ENCODE results near the gene WIPF2. TPM values are rescaled to one million over a fixed set of nuclear protein-coding genes. Genes with fewer than 3 reads are reported as not detected.

WIPF2 gene
- total and polyA plus RNA-seq, 2 donors (not counting 3 experiments of a cell fraction or from before 2014, with no cell fraction given): 8.4 to 30.4 TPM

DNA sequence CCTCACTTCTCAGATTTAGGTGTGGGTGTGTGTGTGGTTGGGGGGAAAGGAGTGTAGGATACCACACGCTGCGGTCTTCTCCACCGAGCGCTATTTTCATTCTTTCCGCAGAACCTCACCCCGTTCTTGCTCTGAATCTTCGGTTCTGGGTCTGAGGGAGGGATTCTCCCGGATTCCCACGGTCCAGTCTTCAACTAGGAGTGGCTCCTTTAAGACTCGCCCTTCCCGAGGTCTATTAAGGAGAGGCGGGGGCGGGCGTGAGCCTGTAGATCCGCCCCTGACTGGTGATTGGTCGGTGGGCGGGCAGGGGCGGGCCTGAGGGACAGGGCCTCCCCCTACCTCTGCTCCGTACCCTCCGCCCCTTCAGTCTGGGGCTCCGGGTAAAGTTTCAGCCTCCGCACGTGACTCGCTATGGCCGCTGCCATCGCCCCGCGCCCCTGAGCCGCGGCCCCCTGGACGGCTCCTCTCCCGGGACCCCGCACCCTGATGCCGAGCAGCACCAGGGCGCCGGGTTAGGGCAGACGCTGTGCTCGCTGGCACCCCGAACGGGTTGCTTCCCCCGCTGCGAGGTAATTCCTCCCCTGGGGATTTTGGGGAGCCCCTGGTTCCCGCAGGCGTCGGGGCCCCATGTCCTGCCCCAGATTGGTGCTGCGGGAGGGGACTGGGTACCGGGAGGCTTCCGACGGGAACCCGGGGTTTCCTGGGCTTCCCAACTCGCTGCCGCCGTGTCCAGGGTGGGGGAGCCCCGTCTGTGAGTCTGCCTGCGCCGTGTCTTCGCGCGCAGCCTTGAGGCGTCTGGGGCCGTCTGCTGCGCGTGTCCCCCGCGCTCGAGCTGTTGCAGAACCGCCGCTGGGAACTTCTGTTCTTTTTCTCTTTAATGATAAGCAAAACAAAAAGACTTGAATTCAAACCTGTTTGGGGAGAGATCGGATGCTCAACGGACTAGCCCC, 99.1 kb downstream of the WIPF2 start:
- TF ChIP-seq FOS (IDR thresholded peaks at IDR 0.05; ENCODE audit: borderline replicate concordance, insufficient read depth, low read length) (no peak), GATA2 (IDR thresholded peaks at IDR 0.05; ENCODE audit: insufficient read depth, insufficient read length, low read depth, low read length) (no peak), POLR2AphosphoS5 (IDR thresholded peaks at IDR 0.05; ENCODE audit: insufficient read depth, low read depth, low read length) (peak; percentile 64), POLR2A (IDR thresholded peaks at IDR 0.05; ENCODE audit: low read depth, low read length) (peak; percentile 75), MYC (IDR thresholded peaks at IDR 0.05; ENCODE audit: low read depth, low read length) (no peak)
- TF ChIP-seq, protein P1, sequence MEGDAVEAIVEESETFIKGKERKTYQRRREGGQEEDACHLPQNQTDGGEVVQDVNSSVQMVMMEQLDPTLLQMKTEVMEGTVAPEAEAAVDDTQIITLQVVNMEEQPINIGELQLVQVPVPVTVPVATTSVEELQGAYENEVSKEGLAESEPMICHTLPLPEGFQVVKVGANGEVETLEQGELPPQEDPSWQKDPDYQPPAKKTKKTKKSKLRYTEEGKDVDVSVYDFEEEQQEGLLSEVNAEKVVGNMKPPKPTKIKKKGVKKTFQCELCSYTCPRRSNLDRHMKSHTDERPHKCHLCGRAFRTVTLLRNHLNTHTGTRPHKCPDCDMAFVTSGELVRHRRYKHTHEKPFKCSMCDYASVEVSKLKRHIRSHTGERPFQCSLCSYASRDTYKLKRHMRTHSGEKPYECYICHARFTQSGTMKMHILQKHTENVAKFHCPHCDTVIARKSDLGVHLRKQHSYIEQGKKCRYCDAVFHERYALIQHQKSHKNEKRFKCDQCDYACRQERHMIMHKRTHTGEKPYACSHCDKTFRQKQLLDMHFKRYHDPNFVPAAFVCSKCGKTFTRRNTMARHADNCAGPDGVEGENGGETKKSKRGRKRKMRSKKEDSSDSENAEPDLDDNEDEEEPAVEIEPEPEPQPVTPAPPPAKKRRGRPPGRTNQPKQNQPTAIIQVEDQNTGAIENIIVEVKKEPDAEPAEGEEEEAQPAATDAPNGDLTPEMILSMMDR (IDR thresholded peaks at IDR 0.05; ENCODE audit: extremely low read depth in 1 of 2, insufficient read depth in 1 of 2, low read depth in 1 of 2, low read length in 2 of 2): no peak
- TF ChIP-seq, protein P2, sequence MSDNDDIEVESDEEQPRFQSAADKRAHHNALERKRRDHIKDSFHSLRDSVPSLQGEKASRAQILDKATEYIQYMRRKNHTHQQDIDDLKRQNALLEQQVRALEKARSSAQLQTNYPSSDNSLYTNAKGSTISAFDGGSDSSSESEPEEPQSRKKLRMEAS (IDR thresholded peaks at IDR 0.05; ENCODE audit: insufficient read depth, insufficient read length): peak; percentile 80
- Histone ChIP-seq H3K27me3 (ENCODE audit: control insufficient read depth in 2 of 2, insufficient read depth in 2 of 2, low read length in 2 of 2) (no peaks in the 10 kb centered on the region), H3K4me3 (replicated peaks in 1 of 3; ENCODE audit: insufficient read depth in 1 of 3, low read depth in 1 of 3, low read length in 3 of 3) (peak overlapping the region; percentile 63 to 66 (median 65)), H3K9me3 (replicated peaks; ENCODE audit: control insufficient read depth, insufficient read depth, low read length) (no peaks in the 10 kb centered on the region), H3K4me2 (ENCODE audit: insufficient read depth, low read length) (peak overlapping the region; percentile 88), H3K79me2 (ENCODE audit: control insufficient read depth, insufficient read depth, low read length) (peaks cover 43% of the 10 kb centered on the region), H3K9me1 (replicated peaks; ENCODE audit: control insufficient read depth, extremely low read depth, insufficient read depth, low read length) (no peaks in the 10 kb centered on the region), H2AFZ (ENCODE audit: low read depth, low read length) (peak overlapping the region; percentile 6), H3K4me1 (ENCODE audit: control insufficient read depth, extremely low read depth, insufficient read depth, low read length) (peaks cover 72% of the 10 kb centered on the region), H3K36me3 (ENCODE audit: control insufficient read depth in 2 of 2, extremely low read depth in 1 of 2, insufficient read depth in 2 of 2, low read length in 2 of 2) (no peaks in the 10 kb centered on the region), H3K9ac (replicated peaks; ENCODE audit: extremely low read depth, insufficient read depth, low read length) (peak overlapping the region; percentile 89), H4K20me1 (replicated peaks; ENCODE audit: control insufficient read depth, extremely low read depth, insufficient read depth, low read length) (no peaks in the 10 kb centered on the region), H3K27ac (ENCODE audit: insufficient read depth, low read depth, low read length) (peak overlapping the region; percentile 83)
- POLR2A ChIA-PET: interaction anchor here (0.8 to 1.1 kb wide), 2 partner anchors 14 to 24 kb away, joined by 3 to 4 read pairs; no protein-coding TSS in a partner anchor
- DNase-seq (ENCODE audit: low read depth, low spot score): peak; percentile 96
- intact Hi-C loops (cut with micrococcal nuclease): loop anchor here (1.0 kb wide), 1 partner anchor 25 kb away; no protein-coding TSS in a partner anchor
- dilution Hi-C loops (cut with MboI; ENCODE audit: extremely low pct_ligation_motif_present, low sequenced_read_pairs): no loop called here
- CTCF ChIA-PET: interaction anchor here (0.9 to 6.9 kb wide), 15 partner anchors 8 to 216 kb away, joined by 3 to 109 read pairs (median 6); partner anchors contain the start of gene RARA
- FAIRE-seq: peak; percentile 94
- TSS peak; percentile 65 for BruUV-seq (replicated peaks)

Data from endothelial cell of umbilical vein (primary cell).